Body of pancreas (tissue), 4 donors: ENCODE data around the gene BMERB1.

Source experiments
- POLR2A ChIP-seq, 3 donors: fragments of 450-650 bp; IDR thresholded peaks; one replicate each; pipeline ENCODE4 v1.6.1; 2016; ENCODE audit warnings: antibody characterized with exemption in 3 of 3, mild to moderate bottlenecking in 2 of 3
- TF ChIP-seq, protein P1 (sequence below), 7 experiments: fragments of 450-650 bp in 4 of 7; fragments of 200-600 bp in 3 of 7; sonication (generic) in 3 of 7; IDR thresholded peaks; one replicate each; pipeline ENCODE4 v1.5.1; 2016 to 2019; ENCODE audit warnings: antibody characterized with exemption in 7 of 7

- TF ChIP-seq, protein P1, sequence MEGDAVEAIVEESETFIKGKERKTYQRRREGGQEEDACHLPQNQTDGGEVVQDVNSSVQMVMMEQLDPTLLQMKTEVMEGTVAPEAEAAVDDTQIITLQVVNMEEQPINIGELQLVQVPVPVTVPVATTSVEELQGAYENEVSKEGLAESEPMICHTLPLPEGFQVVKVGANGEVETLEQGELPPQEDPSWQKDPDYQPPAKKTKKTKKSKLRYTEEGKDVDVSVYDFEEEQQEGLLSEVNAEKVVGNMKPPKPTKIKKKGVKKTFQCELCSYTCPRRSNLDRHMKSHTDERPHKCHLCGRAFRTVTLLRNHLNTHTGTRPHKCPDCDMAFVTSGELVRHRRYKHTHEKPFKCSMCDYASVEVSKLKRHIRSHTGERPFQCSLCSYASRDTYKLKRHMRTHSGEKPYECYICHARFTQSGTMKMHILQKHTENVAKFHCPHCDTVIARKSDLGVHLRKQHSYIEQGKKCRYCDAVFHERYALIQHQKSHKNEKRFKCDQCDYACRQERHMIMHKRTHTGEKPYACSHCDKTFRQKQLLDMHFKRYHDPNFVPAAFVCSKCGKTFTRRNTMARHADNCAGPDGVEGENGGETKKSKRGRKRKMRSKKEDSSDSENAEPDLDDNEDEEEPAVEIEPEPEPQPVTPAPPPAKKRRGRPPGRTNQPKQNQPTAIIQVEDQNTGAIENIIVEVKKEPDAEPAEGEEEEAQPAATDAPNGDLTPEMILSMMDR (IDR thresholded peaks at IDR 0.05), result no peak
- no peak for TF ChIP-seq POLR2A (IDR thresholded peaks at IDR 0.05)
These were observed 37.3 kb upstream of the BMERB1 start for GRCh38 chr16:15396948-15397594.
